ENCODE results near the gene RILPL2. TPM values are rescaled to one million over a fixed set of nuclear protein-coding genes. Genes with fewer than 3 reads are reported as not detected.

Gene RILPL2
- total RNA-seq, 1 experiment from 2014 or later, result 3.2 TPM

DNA sequence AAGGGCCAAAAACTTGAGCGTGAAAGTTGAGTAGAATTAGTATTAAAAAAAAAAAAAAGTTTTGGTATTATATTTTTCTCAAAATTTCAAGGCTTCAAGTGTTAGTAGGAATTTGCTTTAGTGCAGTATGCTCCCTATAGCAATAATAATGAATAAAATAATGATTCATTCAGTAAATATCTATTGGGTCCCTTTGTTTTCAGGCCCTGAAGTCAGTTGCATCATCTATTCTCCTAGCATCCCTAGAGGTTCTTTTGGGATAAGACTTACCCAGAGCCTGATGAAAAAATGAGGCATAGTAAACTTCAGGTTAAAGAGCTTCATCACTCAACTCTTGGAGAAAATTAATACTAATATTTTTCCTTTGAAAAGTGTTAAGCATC, 51.5 kb downstream of the RILPL2 start:
- no peaks in the 10 kb centered on the region for H3K9me3 Mint-ChIP-seq (ENCODE audit: unreplicated experiment)
- peak overlapping the region; percentile 83 for H3K4me3 Mint-ChIP-seq (ENCODE audit: unreplicated experiment)
- H3K4me1 Mint-ChIP-seq (ENCODE audit: low read depth, unreplicated experiment), result peaks cover 14% of the 10 kb centered on the region
- Histone ChIP-seq H3K27me3 (replicated peaks; ENCODE audit: control insufficient read depth, insufficient read depth, low read length) (no peaks in the 10 kb centered on the region), H3K9me3 (no peaks in the 10 kb centered on the region), H3K4me1 (peaks cover 4% of the 10 kb centered on the region; the same call in 1 of the 2 replicates), H3K36me3 (ENCODE audit: control insufficient read depth, insufficient read depth, low read length) (no peaks in the 10 kb centered on the region), H3K4me3 (ENCODE audit: low read depth, low read length) (peak overlapping the region; percentile 64)
- H3K27ac Mint-ChIP-seq (ENCODE audit: unreplicated experiment), result no peak overlapping the region
- ChIA-PET POLR2A (interaction anchor here (1.4 to 2.1 kb wide), 2 partner anchors 19 to 20 kb away, joined by 4 to 57 read pairs; partner anchors contain the start of gene SBNO1), CTCF (interaction anchor here (1.9 kb wide), 1 partner anchor 20 kb away, joined by 36 read pairs; the partner anchor contains the start of gene SBNO1)
- BruUV-seq (replicated peaks), result no TSS peak
- H3K36me3 Mint-ChIP-seq (ENCODE audit: insufficient read depth, unreplicated experiment), result peaks cover 26% of the 10 kb centered on the region
- TF ChIP-seq, protein P1, sequence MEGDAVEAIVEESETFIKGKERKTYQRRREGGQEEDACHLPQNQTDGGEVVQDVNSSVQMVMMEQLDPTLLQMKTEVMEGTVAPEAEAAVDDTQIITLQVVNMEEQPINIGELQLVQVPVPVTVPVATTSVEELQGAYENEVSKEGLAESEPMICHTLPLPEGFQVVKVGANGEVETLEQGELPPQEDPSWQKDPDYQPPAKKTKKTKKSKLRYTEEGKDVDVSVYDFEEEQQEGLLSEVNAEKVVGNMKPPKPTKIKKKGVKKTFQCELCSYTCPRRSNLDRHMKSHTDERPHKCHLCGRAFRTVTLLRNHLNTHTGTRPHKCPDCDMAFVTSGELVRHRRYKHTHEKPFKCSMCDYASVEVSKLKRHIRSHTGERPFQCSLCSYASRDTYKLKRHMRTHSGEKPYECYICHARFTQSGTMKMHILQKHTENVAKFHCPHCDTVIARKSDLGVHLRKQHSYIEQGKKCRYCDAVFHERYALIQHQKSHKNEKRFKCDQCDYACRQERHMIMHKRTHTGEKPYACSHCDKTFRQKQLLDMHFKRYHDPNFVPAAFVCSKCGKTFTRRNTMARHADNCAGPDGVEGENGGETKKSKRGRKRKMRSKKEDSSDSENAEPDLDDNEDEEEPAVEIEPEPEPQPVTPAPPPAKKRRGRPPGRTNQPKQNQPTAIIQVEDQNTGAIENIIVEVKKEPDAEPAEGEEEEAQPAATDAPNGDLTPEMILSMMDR (IDR thresholded peaks at IDR 0.05; ENCODE audit: insufficient read depth in 1 of 2, low read depth in 1 of 2, low read length in 1 of 2, severe bottlenecking in 1 of 2, unreplicated experiment in 1 of 2), result no peak
- intact Hi-C loops (cut with micrococcal nuclease; ENCODE audit: unreplicated experiment), result loop anchor here (5.0 kb wide), 1 partner anchor 197 kb away; the partner anchor contains the start of gene TMED2
- DNase-seq, result no peak
- H3K27me3 Mint-ChIP-seq (ENCODE audit: insufficient read depth, unreplicated experiment), result no peaks in the 10 kb centered on the region

DNA sequence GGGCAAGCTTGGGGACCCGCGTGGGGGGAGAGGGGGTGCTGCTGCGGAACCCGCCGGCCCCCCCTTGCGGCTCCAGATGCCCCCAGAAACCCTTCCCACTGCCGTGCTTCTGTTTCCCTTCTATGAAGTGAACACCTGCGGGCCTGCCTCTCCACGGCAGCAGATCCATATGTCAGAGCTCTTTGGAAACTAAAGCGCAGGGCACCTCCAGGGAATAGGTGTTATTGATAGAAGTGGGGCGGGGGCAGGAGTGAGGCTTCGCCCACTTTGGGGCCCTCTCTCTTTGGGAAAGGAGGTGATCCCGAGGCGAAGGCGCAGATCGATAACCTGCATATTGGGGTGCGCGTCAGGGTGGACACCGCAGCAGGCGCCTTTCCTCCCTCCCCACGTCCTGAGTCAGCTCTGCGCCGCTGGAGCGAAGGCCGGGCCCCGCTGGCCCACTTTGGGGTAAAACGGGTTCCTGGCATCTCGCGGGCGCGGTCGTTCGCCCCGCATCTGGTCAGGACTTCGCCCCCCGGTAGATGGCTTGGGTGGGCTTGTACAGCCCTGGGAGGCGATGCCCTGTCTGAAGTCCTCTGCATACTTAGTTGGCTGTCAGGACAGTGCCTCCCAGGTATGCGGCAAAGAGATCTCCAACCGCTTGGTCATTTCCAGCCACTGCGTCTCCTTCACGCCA, 52.0 kb downstream of the RILPL2 start:
- H3K4me1 Mint-ChIP-seq (ENCODE audit: low read depth, unreplicated experiment), result peaks cover 14% of the 10 kb centered on the region
- H3K9me3 Mint-ChIP-seq (ENCODE audit: unreplicated experiment), result no peaks in the 10 kb centered on the region
- ChIA-PET POLR2A (interaction anchor here (0.7 to 2.1 kb wide), 4 partner anchors 20 to 152 kb away, joined by 3 to 57 read pairs (median 6); partner anchors contain the start of genes MPHOSPH9, MTRFR, SBNO1 and SNRNP35), CTCF (interaction anchor here (1.5 to 1.9 kb wide), 2 partner anchors 19 to 114 kb away, joined by 4 to 36 read pairs; partner anchors contain the start of gene SBNO1)
- DNase-seq, result peak in 1 of 2 experiments; percentile 37
- TF ChIP-seq, protein P1 (IDR thresholded peaks at IDR 0.05; ENCODE audit: insufficient read depth in 1 of 2, low read depth in 1 of 2, low read length in 1 of 2, severe bottlenecking in 1 of 2, unreplicated experiment in 1 of 2), result peak in 1 of 2 experiments; percentile 4
- peak overlapping the region; percentile 83 for H3K4me3 Mint-ChIP-seq (ENCODE audit: unreplicated experiment)
- Histone ChIP-seq H3K9me3 (no peaks in the 10 kb centered on the region), H3K4me1 (peaks cover 4% of the 10 kb centered on the region; the same call in 1 of the 2 replicates), H3K4me3 (ENCODE audit: low read depth, low read length) (peak overlapping the region; percentile 64), H3K36me3 (ENCODE audit: control insufficient read depth, insufficient read depth, low read length) (no peaks in the 10 kb centered on the region), H3K27me3 (replicated peaks; ENCODE audit: control insufficient read depth, insufficient read depth, low read length) (no peaks in the 10 kb centered on the region)
- H3K27me3 Mint-ChIP-seq (ENCODE audit: insufficient read depth, unreplicated experiment), result no peaks in the 10 kb centered on the region
- peaks cover 21% of the 10 kb centered on the region for H3K36me3 Mint-ChIP-seq (ENCODE audit: insufficient read depth, unreplicated experiment)
- BruUV-seq (replicated peaks), result TSS peak; percentile 67
- intact Hi-C loops (cut with micrococcal nuclease; ENCODE audit: unreplicated experiment), result loop anchor here (5.0 kb wide), 1 partner anchor 198 kb away; the partner anchor contains the start of gene TMED2
- H3K27ac Mint-ChIP-seq (ENCODE audit: unreplicated experiment), result peak overlapping the region; percentile 79

DNA sequence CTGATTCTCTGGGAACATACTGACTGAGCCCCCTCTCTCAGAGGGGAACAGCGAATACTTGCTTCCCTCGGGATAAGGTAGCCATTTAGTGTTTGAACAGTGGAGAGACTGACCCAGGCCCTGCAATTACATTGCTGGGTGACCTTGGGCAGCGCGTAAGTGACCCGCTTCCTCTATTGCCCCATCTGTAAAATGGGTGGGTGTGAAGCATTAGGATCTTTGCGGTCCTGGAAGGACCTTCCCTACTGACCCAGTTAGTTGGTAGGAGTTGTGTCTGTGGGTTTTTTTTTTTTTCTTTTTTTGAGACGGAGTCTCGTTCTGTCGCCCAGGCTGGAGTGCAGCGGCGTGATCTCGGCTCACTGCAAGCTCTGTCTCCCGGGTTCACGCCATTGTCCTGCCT, 53.8 kb downstream of the RILPL2 start:
- Histone ChIP-seq H3K4me1 (peaks cover 4% of the 10 kb centered on the region; the same call in 1 of the 2 replicates), H3K4me3 (ENCODE audit: low read depth, low read length) (peak overlapping the region; percentile 5; the same call in 1 of the 2 replicates), H3K27me3 (replicated peaks; ENCODE audit: control insufficient read depth, insufficient read depth, low read length) (no peaks in the 10 kb centered on the region), H3K9me3 (no peaks in the 10 kb centered on the region), H3K36me3 (ENCODE audit: control insufficient read depth, insufficient read depth, low read length) (no peaks in the 10 kb centered on the region)
- Mint-ChIP-seq H3K4me3 (ENCODE audit: unreplicated experiment) (peak overlapping the region; percentile 83), H3K27me3 (ENCODE audit: insufficient read depth, unreplicated experiment) (no peaks in the 10 kb centered on the region), H3K27ac (ENCODE audit: unreplicated experiment) (peak overlapping the region; percentile 29), H3K9me3 (ENCODE audit: unreplicated experiment) (no peaks in the 10 kb centered on the region), H3K4me1 (ENCODE audit: low read depth, unreplicated experiment) (peaks cover 9% of the 10 kb centered on the region), H3K36me3 (ENCODE audit: insufficient read depth, unreplicated experiment) (peaks cover 16% of the 10 kb centered on the region)
- BruUV-seq (replicated peaks), result TSS peak; percentile 81
- CTCF ChIA-PET, result no interaction called here
- TF ChIP-seq, protein P1 (IDR thresholded peaks at IDR 0.05; ENCODE audit: insufficient read depth in 1 of 2, low read depth in 1 of 2, low read length in 1 of 2, severe bottlenecking in 1 of 2, unreplicated experiment in 1 of 2), result no peak
- no peak for DNase-seq
- POLR2A ChIA-PET, result interaction anchor here (0.6 to 2.1 kb wide), 3 partner anchors 11 to 77 kb away, joined by 3 to 57 read pairs (median 7); partner anchors contain the start of gene SBNO1
- intact Hi-C loops (cut with micrococcal nuclease; ENCODE audit: unreplicated experiment), result loop anchor here (1.0 to 5.0 kb wide), 3 partner anchors 10 to 200 kb away; partner anchors contain the start of gene TMED2

Data from Caco-2 (cell line).